Measurements from ENCODE around the gene MKNK1. TPM values are rescaled to one million over a fixed set of nuclear protein-coding genes. Genes with fewer than 3 reads are reported as not detected.

The MKNK1 gene
- polyA plus RNA-seq, 1 donor: 40.9 TPM

DNA sequence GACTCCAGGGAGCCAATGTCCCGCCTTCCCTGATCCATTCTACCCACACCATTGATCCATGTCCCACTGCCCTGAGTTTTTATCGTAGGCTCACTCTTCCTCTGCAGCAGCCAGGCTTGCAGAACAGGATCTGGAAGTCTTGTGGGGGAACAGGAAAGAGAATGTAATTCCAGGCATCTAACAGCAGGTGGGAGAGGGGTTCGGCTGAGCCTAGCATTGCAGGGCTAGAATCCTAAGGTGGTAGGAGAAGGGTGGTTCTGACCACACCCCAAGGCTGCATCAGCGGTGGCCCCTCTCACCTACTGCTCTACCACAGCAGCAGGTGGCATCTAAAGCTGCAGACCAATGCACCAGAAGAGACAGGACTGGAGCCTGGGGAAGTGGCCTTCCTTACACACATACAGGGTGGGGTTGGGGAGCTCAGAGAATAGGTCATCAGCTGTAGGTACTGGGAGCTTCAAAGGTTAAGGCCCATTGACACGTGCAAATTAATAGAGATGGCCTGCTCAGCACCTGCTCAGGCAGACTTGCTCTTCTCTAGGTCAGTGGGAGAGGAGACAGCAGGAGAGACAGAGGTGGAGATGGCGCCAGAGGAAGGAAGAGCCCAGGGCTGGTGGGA, 73.2 kb downstream of the MKNK1 start:
- DNase-seq: peak in 1 of 2 donors; percentile 43

GRCh38 chr1:46530311-46530710, 73.8 kb downstream of the MKNK1 start:
- peaks cover 91% of the 10 kb centered on the region for H3K27me3 ChIP-seq (ENCODE audit: control insufficient read depth, insufficient read depth, low read length)
- WGBS (ENCODE audit: insufficient coverage, low lambda C conversion rate): no CpG with 5 or more reads among the region's 3 CpGs

More for the DNA sequence above, 73.2 kb downstream of the MKNK1 start:
- Histone ChIP-seq H3K9me3 (ENCODE audit: control insufficient read depth, low read depth, low read length) (no peaks in the 10 kb centered on the region), H3K27me3 (ENCODE audit: control insufficient read depth, insufficient read depth, low read length) (peaks cover 89% of the 10 kb centered on the region), H3K27ac (ENCODE audit: low read length) (no peak overlapping the region), H3K4me1 (ENCODE audit: control insufficient read depth, insufficient read depth, low read length) (peaks cover 12% of the 10 kb centered on the region), H3K36me3 (ENCODE audit: control insufficient read depth, insufficient read depth, low read length) (no peaks in the 10 kb centered on the region), H3K4me3 (ENCODE audit: low read length) (no peak overlapping the region)
- no CpG with 5 or more reads among the region's 6 CpGs for WGBS (ENCODE audit: insufficient coverage, low lambda C conversion rate)

GRCh38 chr1:46529031-46529630, 74.9 kb downstream of the MKNK1 start:
- H3K27ac ChIP-seq (ENCODE audit: low read length): no peak overlapping the region
- H3K27me3 ChIP-seq (ENCODE audit: control insufficient read depth, insufficient read depth, low read length): peaks cover 91% of the 10 kb centered on the region
- no peaks in the 10 kb centered on the region for H3K36me3 ChIP-seq (ENCODE audit: control insufficient read depth, insufficient read depth, low read length)
- 60% methylated on average over 1 of the region's 4 CpGs for WGBS (ENCODE audit: insufficient coverage, low lambda C conversion rate)
- H3K4me1 ChIP-seq (ENCODE audit: control insufficient read depth, insufficient read depth, low read length): peaks cover 12% of the 10 kb centered on the region
- no peak for DNase-seq
- H3K4me3 ChIP-seq (ENCODE audit: low read length): no peak overlapping the region
- H3K9me3 ChIP-seq (ENCODE audit: control insufficient read depth, low read depth, low read length): no peaks in the 10 kb centered on the region

More at GRCh38 chr1:46530311-46530710, 73.8 kb downstream of the MKNK1 start:
- no peak overlapping the region for H3K4me3 ChIP-seq (ENCODE audit: low read length)
- H3K9me3 ChIP-seq (ENCODE audit: control insufficient read depth, low read depth, low read length): no peaks in the 10 kb centered on the region
- H3K27ac ChIP-seq (ENCODE audit: low read length): no peak overlapping the region
- DNase-seq: no peak
- peaks cover 12% of the 10 kb centered on the region for H3K4me1 ChIP-seq (ENCODE audit: control insufficient read depth, insufficient read depth, low read length)
- H3K36me3 ChIP-seq (ENCODE audit: control insufficient read depth, insufficient read depth, low read length): no peaks in the 10 kb centered on the region

DNA sequence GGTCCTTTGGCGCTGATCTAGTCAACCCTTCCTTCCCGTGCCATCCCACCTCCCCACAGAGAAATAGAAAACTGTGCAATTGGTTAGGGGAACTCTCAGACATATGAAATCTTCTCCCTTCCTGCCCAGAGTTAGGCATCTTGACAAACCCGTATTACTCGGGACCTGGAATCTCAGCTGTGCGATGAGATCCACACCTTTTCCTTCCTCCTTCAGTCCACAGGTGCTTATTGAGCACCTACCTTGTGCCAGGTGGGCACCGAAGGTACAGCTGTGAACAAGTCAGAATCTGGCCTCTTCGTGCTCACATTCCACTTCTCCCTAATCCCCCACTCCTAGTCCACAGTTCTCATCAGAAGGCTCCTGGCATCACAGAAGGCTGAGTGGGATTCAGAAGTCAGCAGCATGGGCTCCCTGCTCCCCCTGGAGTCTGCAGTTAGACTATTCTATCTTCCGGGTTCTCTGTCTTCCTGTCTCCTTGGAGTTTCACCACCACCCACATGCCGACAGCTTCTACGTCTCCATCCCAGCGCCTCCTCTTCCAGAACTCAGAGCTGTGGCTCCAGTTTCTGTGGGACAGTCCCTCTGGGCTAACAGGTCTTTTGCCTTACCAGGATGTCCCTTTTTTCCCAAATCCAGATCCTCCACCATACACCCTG, 75.6 kb downstream of the MKNK1 start:
- Histone ChIP-seq H3K36me3 (ENCODE audit: control insufficient read depth, insufficient read depth, low read length) (no peaks in the 10 kb centered on the region), H3K27ac (ENCODE audit: low read length) (no peak overlapping the region), H3K27me3 (ENCODE audit: control insufficient read depth, insufficient read depth, low read length) (peaks cover 88% of the 10 kb centered on the region), H3K9me3 (ENCODE audit: control insufficient read depth, low read depth, low read length) (no peaks in the 10 kb centered on the region), H3K4me1 (ENCODE audit: control insufficient read depth, insufficient read depth, low read length) (peaks cover 12% of the 10 kb centered on the region), H3K4me3 (ENCODE audit: low read length) (no peak overlapping the region)
- no peak for DNase-seq
- WGBS (ENCODE audit: insufficient coverage, low lambda C conversion rate): 35% methylated on average over 3 of the region's 11 CpGs

GRCh38 chr1:46527474-46528296, 76.4 kb downstream of the MKNK1 start:
- Histone ChIP-seq H3K4me1 (ENCODE audit: control insufficient read depth, insufficient read depth, low read length) (peaks cover 12% of the 10 kb centered on the region), H3K9me3 (ENCODE audit: control insufficient read depth, low read depth, low read length) (no peaks in the 10 kb centered on the region), H3K36me3 (ENCODE audit: control insufficient read depth, insufficient read depth, low read length) (no peaks in the 10 kb centered on the region), H3K4me3 (ENCODE audit: low read length) (no peak overlapping the region), H3K27ac (ENCODE audit: low read length) (no peak overlapping the region), H3K27me3 (ENCODE audit: control insufficient read depth, insufficient read depth, low read length) (peaks cover 93% of the 10 kb centered on the region)
- no CpG with 5 or more reads among the region's 3 CpGs for WGBS (ENCODE audit: insufficient coverage, low lambda C conversion rate)
- DNase-seq: peak; percentile 41 to 60

DNA sequence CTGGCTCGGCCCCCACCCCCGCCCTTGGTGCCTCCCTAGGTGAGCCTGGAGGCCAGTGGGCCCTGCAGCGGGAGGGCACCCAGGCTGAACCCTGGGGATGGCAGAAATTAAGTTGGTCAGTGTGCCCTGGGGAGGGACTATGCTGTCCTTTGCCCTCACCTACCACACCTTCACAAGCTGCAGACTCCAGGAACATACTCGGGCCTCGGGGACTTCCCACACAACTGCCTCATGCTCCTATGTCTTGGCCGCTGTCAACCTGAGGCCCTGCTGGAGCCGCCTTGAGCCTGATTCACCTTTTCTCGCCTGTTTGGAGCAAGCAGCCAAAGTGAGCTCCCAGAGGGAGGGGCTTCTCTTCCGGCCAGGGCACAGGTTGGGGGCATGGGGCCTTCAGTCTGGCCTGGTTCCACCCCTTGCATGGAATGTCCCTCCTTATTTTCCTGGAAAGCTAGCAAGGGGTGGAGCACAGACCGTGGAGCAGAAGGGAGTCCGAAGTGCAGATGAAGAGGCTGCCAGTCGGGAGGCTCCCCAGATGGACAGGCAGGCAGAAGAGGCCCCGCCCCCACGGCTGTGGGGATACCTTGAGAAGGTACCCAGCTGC, 77.3 kb downstream of the MKNK1 start:
- H3K36me3 ChIP-seq (ENCODE audit: control insufficient read depth, insufficient read depth, low read length): no peaks in the 10 kb centered on the region
- H3K4me3 ChIP-seq (ENCODE audit: low read length): no peak overlapping the region
- peak; percentile 50 to 84 for DNase-seq
- no CpG with 5 or more reads among the region's 14 CpGs for WGBS (ENCODE audit: insufficient coverage, low lambda C conversion rate)
- H3K4me1 ChIP-seq (ENCODE audit: control insufficient read depth, insufficient read depth, low read length): peaks cover 12% of the 10 kb centered on the region
- H3K27me3 ChIP-seq (ENCODE audit: control insufficient read depth, insufficient read depth, low read length): peaks cover 92% of the 10 kb centered on the region
- no peak overlapping the region for H3K27ac ChIP-seq (ENCODE audit: low read length)
- H3K9me3 ChIP-seq (ENCODE audit: control insufficient read depth, low read depth, low read length): no peaks in the 10 kb centered on the region

DNA sequence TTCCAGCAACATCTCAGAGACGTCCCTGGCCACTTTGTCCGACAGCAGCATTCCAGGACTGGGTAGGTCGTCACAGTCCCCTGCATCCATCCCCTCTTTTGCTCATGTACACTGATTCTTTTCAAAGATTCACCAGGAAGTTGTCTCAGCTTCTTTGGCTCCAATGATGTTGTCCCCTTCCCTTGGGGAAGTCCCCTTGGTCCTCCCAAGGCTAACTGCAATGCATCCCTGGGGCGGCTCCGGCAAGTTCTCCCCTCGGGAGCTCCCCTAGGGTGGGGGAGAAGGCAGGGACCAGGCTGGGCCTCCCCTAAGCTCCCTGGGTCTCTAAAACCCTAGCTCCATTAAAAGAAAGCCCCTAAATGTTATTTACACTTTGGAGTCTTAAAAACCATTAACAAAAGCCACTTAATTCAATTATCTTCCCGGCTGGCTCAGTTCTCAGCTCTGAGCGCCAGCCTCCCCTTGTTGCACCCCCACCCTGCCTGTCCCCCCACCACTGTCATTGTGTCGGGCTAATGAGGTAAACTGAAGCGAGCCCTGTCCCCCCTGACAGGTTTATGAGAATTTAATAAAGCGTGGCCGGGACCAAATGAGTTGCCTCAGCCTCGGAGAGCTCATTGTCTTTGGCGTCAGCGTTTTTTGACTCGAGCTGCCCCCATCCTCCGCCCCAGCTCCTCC, 77.9 kb downstream of the MKNK1 start:
- WGBS (ENCODE audit: insufficient coverage, low lambda C conversion rate): no CpG with 5 or more reads among the region's 17 CpGs
- H3K4me1 ChIP-seq (ENCODE audit: control insufficient read depth, insufficient read depth, low read length): peaks cover 12% of the 10 kb centered on the region
- DNase-seq: no peak

GRCh38 chr1:46525253-46525983, 78.7 kb downstream of the MKNK1 start:
- Histone ChIP-seq H3K9me3 (ENCODE audit: control insufficient read depth, low read depth, low read length) (no peaks in the 10 kb centered on the region), H3K27ac (ENCODE audit: low read length) (no peak overlapping the region), H3K4me1 (ENCODE audit: control insufficient read depth, insufficient read depth, low read length) (peaks cover 12% of the 10 kb centered on the region), H3K4me3 (ENCODE audit: low read length) (no peak overlapping the region), H3K36me3 (ENCODE audit: control insufficient read depth, insufficient read depth, low read length) (no peaks in the 10 kb centered on the region), H3K27me3 (ENCODE audit: control insufficient read depth, insufficient read depth, low read length) (peaks cover 83% of the 10 kb centered on the region)
- WGBS (ENCODE audit: insufficient coverage, low lambda C conversion rate): no CpG with 5 or more reads among the region's 13 CpGs
- no peak for DNase-seq

More for the DNA sequence above, 77.9 kb downstream of the MKNK1 start:
- no peaks in the 10 kb centered on the region for H3K9me3 ChIP-seq (ENCODE audit: control insufficient read depth, low read depth, low read length)
- peaks cover 85% of the 10 kb centered on the region for H3K27me3 ChIP-seq (ENCODE audit: control insufficient read depth, insufficient read depth, low read length)
- no peaks in the 10 kb centered on the region for H3K36me3 ChIP-seq (ENCODE audit: control insufficient read depth, insufficient read depth, low read length)
- H3K27ac ChIP-seq (ENCODE audit: low read length): no peak overlapping the region
- no peak overlapping the region for H3K4me3 ChIP-seq (ENCODE audit: low read length)

- no peaks in the 10 kb centered on the region for H3K9me3 ChIP-seq (ENCODE audit: control insufficient read depth, low read depth, low read length)
- H3K36me3 ChIP-seq (ENCODE audit: control insufficient read depth, insufficient read depth, low read length): no peaks in the 10 kb centered on the region
- no CpG with 5 or more reads among the region's 5 CpGs for WGBS (ENCODE audit: insufficient coverage, low lambda C conversion rate)
- no peak overlapping the region for H3K27ac ChIP-seq (ENCODE audit: low read length)
- peaks cover 81% of the 10 kb centered on the region for H3K27me3 ChIP-seq (ENCODE audit: control insufficient read depth, insufficient read depth, low read length)
- H3K4me1 ChIP-seq (ENCODE audit: control insufficient read depth, insufficient read depth, low read length): peaks cover 12% of the 10 kb centered on the region
- H3K4me3 ChIP-seq (ENCODE audit: low read length): no peak overlapping the region
- no peak for DNase-seq
Observed at GRCh38 chr1:46524843-46525242, 79.2 kb downstream of the MKNK1 start.
